ENCODE measurements around the gene KRTAP10-6.

- TF ChIP-seq POLR2A (IDR thresholded peaks at IDR 0.05; ENCODE audit: low read length), result no peak
- TF ChIP-seq GATA1 (IDR thresholded peaks at IDR 0.05; ENCODE audit: low read depth, low read length), result no peak
These were observed 44.5 kb downstream of the KRTAP10-6 start for GRCh38 chr21:44547656-44548331.

Data from erythroblast (primary cell).